Dendritic cell treated with granulocyte-macrophage colony-stimulating factor and Interleukin-4, amounts not matched to agents 40 ng/mL and 50 ng/mL, for 4 days (primary cell): Measurements from ENCODE around the gene RABIF.

Experiments
- H3K27ac Mint-ChIP-seq: one replicate; pipeline ENCODE4 v1.8.0; 2022; ENCODE audit warnings: mild to moderate bottlenecking, mixed read lengths
- H3K27me3 Mint-ChIP-seq: one replicate; pipeline ENCODE4 v1.8.0; 2022; ENCODE audit warnings: mild to moderate bottlenecking, mixed read lengths
- H3K36me3 Mint-ChIP-seq: one replicate; pipeline ENCODE4 v1.8.0; 2022; ENCODE audit warnings: low read depth, mixed read lengths
- H3K4me1 Mint-ChIP-seq: one replicate; pipeline ENCODE4 v1.8.0; 2022; ENCODE audit warnings: low read depth, mixed read lengths
- H3K4me3 Mint-ChIP-seq: one replicate; pipeline ENCODE4 v1.8.0; 2022; ENCODE audit warnings: mild to moderate bottlenecking, moderate library complexity, mixed read lengths
- H3K9me3 Mint-ChIP-seq: one replicate; pipeline ENCODE4 v1.8.0; 2022; ENCODE audit warnings: mixed read lengths
- intact Hi-C: fragments of 100-400 bp; cut with micrococcal nuclease; formaldehyde crosslinking; loops from one replicate; pipeline ENCODE4 v1.15.0; 2022

RABIF gene

DNA sequence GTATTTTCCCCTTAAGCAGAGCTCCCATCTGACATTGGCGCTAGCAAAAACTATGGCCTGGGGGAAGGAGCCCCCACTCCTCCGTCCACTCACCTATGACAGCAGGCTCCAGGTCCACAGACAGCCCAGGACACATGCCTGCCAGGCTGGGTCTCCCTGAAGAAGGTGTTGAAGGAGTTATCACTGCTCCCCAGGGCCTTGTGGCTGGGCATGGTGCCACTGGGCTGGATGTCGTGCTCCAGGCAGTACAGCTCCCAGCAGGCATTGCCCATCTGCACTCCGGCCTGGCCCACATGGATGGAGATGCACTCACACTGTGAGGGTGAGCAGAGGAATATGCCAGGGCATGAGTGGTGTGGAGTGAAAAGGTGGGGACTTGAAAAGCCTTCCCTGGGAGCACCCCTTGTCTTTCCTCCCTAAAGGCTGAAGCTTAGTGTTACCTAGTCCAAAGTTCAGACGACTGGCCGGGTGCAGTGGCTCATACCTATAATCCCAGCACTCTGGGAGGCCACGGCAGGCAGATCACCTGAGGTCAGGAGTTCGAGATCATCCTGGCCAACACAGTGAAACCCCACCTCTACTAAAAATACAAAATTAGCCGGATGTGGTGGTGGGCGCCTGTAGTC, 30.0 kb downstream of the RABIF start:
- H3K27ac Mint-ChIP-seq: no peak overlapping the region

DNA sequence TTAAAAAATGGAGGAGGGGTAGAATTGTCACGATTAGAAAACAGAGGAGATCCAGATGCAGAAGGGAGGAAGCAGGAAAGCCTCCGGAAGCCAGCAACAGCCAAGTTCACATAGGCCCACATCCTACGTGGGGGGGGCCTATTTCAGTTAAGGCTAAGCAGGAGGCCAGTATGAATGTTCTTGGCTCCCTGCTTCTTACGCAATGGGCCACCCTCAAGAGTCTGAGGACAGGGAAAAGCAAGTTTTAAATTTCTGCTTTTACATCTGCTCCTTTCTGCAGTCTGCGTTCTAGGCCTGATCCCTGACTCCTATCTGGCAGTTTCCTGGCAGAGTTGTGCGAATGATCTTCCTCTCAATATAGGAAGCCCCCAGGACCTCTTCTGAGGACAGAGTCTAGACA, 30.6 kb downstream of the RABIF start:
- intact Hi-C loops: no loop called here
- Mint-ChIP-seq H3K36me3 (no peaks in the 10 kb centered on the region), H3K27ac (no peak overlapping the region), H3K4me1 (peaks cover 51% of the 10 kb centered on the region), H3K27me3 (peaks cover 39% of the 10 kb centered on the region), H3K9me3 (no peaks in the 10 kb centered on the region), H3K4me3 (no peak overlapping the region)

More for the DNA sequence above, 30.0 kb downstream of the RABIF start:
- Mint-ChIP-seq H3K9me3 (no peaks in the 10 kb centered on the region), H3K4me3 (no peak overlapping the region), H3K4me1 (peaks cover 50% of the 10 kb centered on the region), H3K36me3 (no peaks in the 10 kb centered on the region), H3K27me3 (peaks cover 40% of the 10 kb centered on the region)
- intact Hi-C loops: no loop called here

DNA sequence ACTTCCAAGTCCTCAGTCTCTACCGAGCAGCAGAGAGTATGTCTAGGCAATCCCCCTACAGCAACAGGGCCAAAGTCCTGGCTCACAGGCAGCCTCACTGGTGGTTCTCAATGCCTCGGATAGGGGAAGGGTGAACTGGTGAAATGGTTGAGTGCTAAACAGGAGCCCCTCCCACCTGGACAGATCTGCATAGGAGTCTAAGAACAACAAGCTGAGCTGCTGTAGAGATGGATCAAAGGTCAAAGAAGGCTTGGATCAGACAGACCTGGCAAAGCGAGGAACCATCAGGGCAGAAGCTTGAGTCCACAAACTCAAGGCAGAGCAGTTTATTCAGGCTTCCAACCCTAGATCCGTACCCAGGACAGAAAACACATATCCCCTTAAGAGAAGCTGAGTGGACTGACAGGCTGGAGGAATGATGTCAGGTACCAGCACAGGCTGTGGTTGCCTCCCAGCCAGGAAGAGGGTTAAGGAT, 31.8 kb downstream of the RABIF start:
- H3K36me3 Mint-ChIP-seq: no peaks in the 10 kb centered on the region
- H3K4me3 Mint-ChIP-seq: no peak overlapping the region
- no peaks in the 10 kb centered on the region for H3K9me3 Mint-ChIP-seq
- H3K27ac Mint-ChIP-seq: no peak overlapping the region
- H3K27me3 Mint-ChIP-seq: peaks cover 29% of the 10 kb centered on the region
- intact Hi-C loops: no loop called here
- H3K4me1 Mint-ChIP-seq: peaks cover 50% of the 10 kb centered on the region

DNA sequence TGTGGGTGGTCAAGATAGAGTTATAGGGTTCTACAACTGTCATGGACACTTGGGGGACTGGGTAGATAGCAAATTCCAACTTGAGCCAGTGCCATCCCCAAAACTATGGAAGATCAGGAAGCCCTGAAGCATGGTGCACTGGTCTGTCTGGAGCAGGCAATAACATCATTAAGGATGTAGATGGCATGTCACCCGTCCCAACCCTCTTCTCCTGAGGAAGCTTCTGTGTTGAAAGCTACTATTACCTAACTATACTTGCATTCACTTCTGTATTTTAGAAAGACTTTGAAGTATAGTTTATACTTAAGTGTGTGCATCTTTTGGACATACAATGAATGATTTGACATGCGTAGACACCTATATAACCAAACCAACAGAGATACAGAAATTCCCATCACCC, 32.9 kb downstream of the RABIF start:
- Mint-ChIP-seq H3K27ac (no peak overlapping the region), H3K4me1 (peaks cover 39% of the 10 kb centered on the region), H3K36me3 (no peaks in the 10 kb centered on the region), H3K9me3 (no peaks in the 10 kb centered on the region), H3K4me3 (no peak overlapping the region), H3K27me3 (peaks cover 19% of the 10 kb centered on the region)
- intact Hi-C loops: no loop called here

GRCh38 chr1:202854787-202855186, 34.2 kb downstream of the RABIF start:
- H3K9me3 Mint-ChIP-seq: no peaks in the 10 kb centered on the region
- intact Hi-C loops: loop anchor here (5.0 kb wide), 1 partner anchor 102 kb away; no protein-coding TSS in a partner anchor
- H3K4me1 Mint-ChIP-seq: peaks cover 33% of the 10 kb centered on the region
- H3K27ac Mint-ChIP-seq: no peak overlapping the region
- no peak overlapping the region for H3K4me3 Mint-ChIP-seq
- peaks cover 7% of the 10 kb centered on the region for H3K27me3 Mint-ChIP-seq
- no peaks in the 10 kb centered on the region for H3K36me3 Mint-ChIP-seq

DNA sequence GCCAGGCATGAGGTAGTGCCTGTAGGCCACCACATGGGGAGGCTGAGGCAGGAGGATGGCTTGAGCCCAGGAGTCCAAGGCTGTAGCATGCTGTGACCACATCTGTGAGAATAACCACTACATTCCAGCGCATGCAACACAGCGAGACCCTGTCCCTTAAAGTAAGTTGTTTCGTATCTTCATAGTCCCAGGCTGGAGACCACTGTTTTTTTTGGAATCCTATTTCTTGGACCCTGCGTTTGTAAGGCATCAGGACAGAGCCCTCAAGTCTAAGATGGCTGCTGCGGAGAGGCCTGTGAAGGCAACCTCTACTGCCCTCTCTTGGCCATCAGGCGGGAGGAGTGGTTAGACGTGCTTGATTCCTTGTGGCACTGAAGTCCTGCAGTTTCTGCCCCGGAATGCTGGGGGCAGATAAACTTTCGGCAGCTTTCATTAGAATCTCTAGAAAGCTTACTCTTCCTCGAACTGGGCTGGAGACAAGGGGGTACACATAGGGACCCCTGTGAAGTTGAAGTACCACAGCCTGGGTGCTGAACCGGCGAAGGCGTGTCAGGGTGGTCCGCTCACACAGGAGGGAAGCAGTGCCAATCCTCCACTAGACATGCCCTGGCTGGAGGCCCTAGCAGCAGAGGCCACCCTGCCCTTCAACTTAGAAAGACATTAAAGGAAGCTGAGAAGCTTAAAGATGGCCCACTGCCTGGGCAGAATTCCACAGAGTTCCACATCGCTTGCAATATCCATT, 36.6 kb downstream of the RABIF start:
- no peaks in the 10 kb centered on the region for H3K36me3 Mint-ChIP-seq
- intact Hi-C loops: loop anchor here (5.0 kb wide), 1 partner anchor 100 kb away; no protein-coding TSS in a partner anchor
- no peak overlapping the region for H3K27ac Mint-ChIP-seq
- H3K4me3 Mint-ChIP-seq: no peak overlapping the region
- peaks cover 19% of the 10 kb centered on the region for H3K4me1 Mint-ChIP-seq
- no peaks in the 10 kb centered on the region for H3K9me3 Mint-ChIP-seq
- H3K27me3 Mint-ChIP-seq: no peaks in the 10 kb centered on the region

GRCh38 chr1:202850593-202851362, 38.2 kb downstream of the RABIF start:
- H3K27ac Mint-ChIP-seq: no peak overlapping the region
- H3K27me3 Mint-ChIP-seq: no peaks in the 10 kb centered on the region
- H3K36me3 Mint-ChIP-seq: no peaks in the 10 kb centered on the region
- intact Hi-C loops: loop anchor here (5.0 kb wide), 1 partner anchor 98 kb away; no protein-coding TSS in a partner anchor
- H3K4me3 Mint-ChIP-seq: no peak overlapping the region
- H3K9me3 Mint-ChIP-seq: no peaks in the 10 kb centered on the region
- peaks cover 11% of the 10 kb centered on the region for H3K4me1 Mint-ChIP-seq

DNA sequence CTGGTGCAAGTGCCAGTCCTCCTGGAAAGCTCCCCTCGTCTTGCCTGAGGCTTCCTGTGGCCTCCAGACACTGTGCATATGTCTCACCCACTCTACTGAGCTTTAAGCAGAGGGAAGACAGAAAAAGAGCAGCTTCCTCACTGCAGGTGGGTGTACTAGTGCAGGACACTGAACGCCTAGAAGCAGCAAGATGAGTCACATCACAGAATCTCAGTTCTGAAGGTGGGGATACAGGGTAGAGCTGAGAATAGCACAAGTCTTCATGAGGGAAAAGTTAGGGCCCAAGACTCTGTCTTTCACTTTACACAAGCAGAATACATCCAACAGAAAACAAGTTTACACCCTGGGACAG, 40.8 kb downstream of the RABIF start:
- intact Hi-C loops: no loop called here
- H3K27ac Mint-ChIP-seq: no peak overlapping the region

DNA sequence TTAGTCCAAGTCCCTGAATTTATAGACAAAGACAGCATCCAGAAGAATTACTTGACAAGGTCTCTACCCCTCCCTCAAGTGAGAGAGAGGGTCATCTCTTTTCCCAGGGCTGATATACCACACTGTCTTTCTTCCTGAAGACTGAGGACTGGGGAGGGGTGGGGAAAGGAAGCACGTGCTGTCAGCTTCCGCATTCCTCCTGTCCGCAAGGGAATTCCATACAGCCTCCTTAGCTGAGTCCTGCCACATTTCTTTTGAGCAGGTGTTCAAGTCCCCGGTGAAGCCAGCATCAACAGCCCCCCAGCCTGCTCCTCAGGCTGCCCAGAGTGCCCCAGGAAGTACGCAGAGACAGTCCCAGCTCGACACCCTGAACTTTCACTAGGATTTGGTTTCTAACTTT, 44.0 kb downstream of the RABIF start:
- intact Hi-C loops: no loop called here
- no peak overlapping the region for H3K4me3 Mint-ChIP-seq
- H3K27me3 Mint-ChIP-seq: peaks cover 5% of the 10 kb centered on the region
- H3K36me3 Mint-ChIP-seq: no peaks in the 10 kb centered on the region
- no peaks in the 10 kb centered on the region for H3K9me3 Mint-ChIP-seq
- H3K27ac Mint-ChIP-seq: no peak overlapping the region
- peaks cover 6% of the 10 kb centered on the region for H3K4me1 Mint-ChIP-seq

More for the DNA sequence above, 40.8 kb downstream of the RABIF start:
- no peaks in the 10 kb centered on the region for H3K36me3 Mint-ChIP-seq
- peaks cover 5% of the 10 kb centered on the region for H3K27me3 Mint-ChIP-seq
- no peak overlapping the region for H3K4me3 Mint-ChIP-seq
- peaks cover 6% of the 10 kb centered on the region for H3K4me1 Mint-ChIP-seq
- H3K9me3 Mint-ChIP-seq: no peaks in the 10 kb centered on the region

- peaks cover 5% of the 10 kb centered on the region for H3K27me3 Mint-ChIP-seq
- H3K4me1 Mint-ChIP-seq: peaks cover 6% of the 10 kb centered on the region
- H3K9me3 Mint-ChIP-seq: no peaks in the 10 kb centered on the region
- no peak overlapping the region for H3K27ac Mint-ChIP-seq
- no peaks in the 10 kb centered on the region for H3K36me3 Mint-ChIP-seq
- H3K4me3 Mint-ChIP-seq: no peak overlapping the region
- intact Hi-C loops: no loop called here
These were observed 44.7 kb downstream of the RABIF start for GRCh38 chr1:202844259-202844658.

DNA sequence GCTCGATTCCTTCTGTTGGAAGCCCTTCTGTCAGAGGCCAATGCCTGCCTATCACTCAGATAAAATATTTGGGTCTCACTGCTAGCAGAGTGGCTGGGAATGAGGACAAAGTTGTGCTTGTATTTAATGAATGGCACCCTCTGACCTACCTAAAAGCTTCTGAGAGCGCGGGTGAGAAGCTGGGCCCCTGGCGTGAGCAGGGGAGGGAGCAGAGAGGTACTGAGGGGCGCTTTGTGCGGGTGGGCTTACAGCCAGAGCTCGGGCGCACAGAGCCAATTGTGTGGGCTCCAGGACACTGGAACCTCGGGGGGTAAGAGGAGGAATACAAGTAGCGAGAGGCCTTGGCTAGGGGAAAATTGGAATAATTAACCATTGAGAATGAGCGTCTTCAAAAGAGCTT, 45.9 kb downstream of the RABIF start:
- Mint-ChIP-seq H3K27ac (no peak overlapping the region), H3K4me1 (peaks cover 7% of the 10 kb centered on the region), H3K36me3 (no peaks in the 10 kb centered on the region), H3K9me3 (no peaks in the 10 kb centered on the region), H3K27me3 (peaks cover 5% of the 10 kb centered on the region), H3K4me3 (no peak overlapping the region)
- intact Hi-C loops: no loop called here

DNA sequence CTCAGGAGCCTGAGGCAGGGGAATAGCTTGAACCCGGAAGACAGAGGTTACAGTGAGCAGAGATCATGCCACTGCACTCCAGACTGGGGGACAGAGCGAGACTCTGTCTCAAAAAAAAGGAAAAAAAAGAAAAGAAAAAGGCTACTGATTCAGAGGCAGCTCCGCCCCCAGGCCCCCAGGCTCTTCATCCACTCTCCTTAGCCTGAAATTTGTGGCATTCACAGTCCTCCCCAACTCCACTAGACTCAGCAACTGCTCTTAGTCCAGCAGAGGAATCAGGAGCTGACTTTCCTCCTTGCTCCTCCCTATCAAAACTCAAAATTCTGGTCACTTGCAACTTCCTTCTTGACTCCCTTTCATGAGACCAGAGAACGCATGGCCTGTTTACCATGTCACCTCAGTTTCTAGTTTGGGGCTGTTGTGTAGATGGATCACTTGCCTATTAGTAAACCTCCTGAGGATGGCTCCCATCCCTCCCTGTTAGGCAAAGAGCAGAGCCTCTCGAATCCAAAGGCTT, 51.1 kb downstream of the RABIF start:
- Mint-ChIP-seq H3K4me3 (no peak overlapping the region), H3K9me3 (no peaks in the 10 kb centered on the region), H3K4me1 (peaks cover 31% of the 10 kb centered on the region), H3K27me3 (peaks cover 10% of the 10 kb centered on the region), H3K36me3 (no peaks in the 10 kb centered on the region), H3K27ac (no peak overlapping the region)
- intact Hi-C loops: no loop called here

DNA sequence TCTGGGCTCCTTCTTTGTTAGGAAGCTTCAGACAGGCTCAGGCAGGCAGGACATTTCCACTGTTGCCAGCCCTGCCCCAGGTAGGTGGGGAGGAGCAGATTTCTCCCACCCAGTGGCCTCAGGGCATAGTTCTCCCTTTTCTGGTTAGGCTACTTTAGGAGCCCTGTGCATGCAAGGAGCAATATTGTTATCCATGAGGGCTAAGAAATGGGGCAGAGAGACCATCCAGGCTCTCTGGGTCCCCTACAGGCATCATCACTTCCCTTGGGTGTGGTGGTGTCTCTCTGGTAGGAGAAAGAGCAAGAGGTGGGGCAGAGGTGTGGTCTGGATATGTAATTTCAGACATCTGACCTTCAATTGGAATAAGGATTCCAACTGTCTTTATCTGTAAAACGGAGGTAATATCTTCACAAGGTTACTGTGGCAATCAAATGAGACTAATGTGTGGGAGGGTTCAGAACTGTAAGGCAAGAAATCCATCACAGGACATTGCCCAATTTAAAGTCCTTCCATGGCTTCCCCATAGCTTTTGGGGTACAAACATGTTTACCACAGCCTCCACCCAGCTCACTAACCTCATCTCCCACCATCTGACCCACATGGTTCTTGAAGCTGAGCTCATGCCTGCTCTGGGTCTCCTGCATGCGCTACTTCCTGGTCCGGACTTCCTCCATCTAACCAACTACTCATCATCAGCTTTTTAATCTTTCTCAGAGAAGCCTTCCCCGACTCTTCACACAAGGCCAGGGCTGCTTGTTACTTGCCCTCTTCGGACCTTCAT, 52.1 kb downstream of the RABIF start:
- H3K9me3 Mint-ChIP-seq: no peaks in the 10 kb centered on the region
- intact Hi-C loops: no loop called here
- no peak overlapping the region for H3K27ac Mint-ChIP-seq
- H3K27me3 Mint-ChIP-seq: peaks cover 10% of the 10 kb centered on the region
- H3K4me3 Mint-ChIP-seq: no peak overlapping the region
- H3K4me1 Mint-ChIP-seq: peaks cover 31% of the 10 kb centered on the region
- H3K36me3 Mint-ChIP-seq: no peaks in the 10 kb centered on the region
